Hepatocyte (in vitro differentiated cells): ENCODE data around the gene MAB21L4.

ENCODE experiments used
- EZH2 ChIP-seq: fragments of 200-600 bp; sonication (generic); IDR thresholded peaks from 2 replicates; pipeline ENCODE4 v1.6.1; 2016; ENCODE audit warnings: antibody characterized with exemption, mild to moderate bottlenecking, borderline replicate concordance
- EZH2phosphoT487 ChIP-seq: fragments of 200-600 bp; sonication (generic); IDR thresholded peaks from one replicate; pipeline ENCODE4 v1.6.1; 2018; ENCODE audit warnings: antibody characterized with exemption, mild to moderate bottlenecking, low read depth, moderate library complexity; ENCODE audit not compliant: unreplicated experiment, severe bottlenecking
- TF ChIP-seq, protein P1 (sequence below): fragments of 200-600 bp; sonication (generic); IDR thresholded peaks from 2 replicates; pipeline ENCODE4 v1.5.1; 2016; ENCODE audit warnings: antibody characterized with exemption, mild to moderate bottlenecking; ENCODE audit not compliant: poor library complexity

DNA sequence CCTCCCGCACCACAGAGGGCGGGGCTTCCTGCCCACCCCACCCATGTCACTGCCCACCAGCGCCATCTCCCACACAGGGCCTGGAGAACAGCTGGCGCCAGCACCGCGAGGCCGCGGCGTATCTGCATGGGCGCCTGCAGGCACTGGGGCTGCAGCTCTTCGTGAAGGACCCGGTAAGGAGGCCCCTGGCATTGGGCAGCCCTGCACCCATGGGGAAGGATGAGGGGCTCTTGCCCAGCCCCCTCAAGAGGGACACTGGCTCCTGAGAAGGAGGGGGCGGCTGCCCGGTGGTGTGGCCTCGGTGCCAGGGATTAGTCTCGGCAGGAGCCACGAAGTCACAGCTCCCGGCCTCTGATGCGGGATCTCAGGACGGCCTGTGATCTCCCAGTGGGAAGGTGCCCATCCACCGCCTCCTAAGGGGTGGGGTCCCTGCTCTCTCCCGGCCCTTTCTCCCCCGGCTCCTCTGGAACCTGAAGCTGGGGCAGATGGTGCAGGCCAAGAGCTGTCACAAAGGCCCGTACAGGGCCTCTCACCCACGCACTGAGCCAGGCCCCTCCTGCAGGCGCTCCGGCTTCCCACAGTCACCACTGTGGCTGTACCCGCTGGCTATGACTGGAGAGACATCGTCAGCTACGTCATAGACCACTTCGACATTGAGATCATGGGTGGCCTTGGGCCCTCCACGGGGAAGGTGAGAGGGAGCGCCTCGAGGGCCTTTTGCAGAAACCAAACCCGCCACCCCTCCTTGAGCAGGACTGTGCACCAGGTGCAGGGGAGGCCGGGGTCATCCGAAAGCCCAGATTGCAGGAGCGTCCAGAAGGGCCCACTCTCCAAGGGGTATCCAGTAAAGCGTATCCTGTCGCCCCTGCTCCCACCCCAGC lies 18.3 kb downstream of the MAB21L4 start:
- TF ChIP-seq, protein P1, sequence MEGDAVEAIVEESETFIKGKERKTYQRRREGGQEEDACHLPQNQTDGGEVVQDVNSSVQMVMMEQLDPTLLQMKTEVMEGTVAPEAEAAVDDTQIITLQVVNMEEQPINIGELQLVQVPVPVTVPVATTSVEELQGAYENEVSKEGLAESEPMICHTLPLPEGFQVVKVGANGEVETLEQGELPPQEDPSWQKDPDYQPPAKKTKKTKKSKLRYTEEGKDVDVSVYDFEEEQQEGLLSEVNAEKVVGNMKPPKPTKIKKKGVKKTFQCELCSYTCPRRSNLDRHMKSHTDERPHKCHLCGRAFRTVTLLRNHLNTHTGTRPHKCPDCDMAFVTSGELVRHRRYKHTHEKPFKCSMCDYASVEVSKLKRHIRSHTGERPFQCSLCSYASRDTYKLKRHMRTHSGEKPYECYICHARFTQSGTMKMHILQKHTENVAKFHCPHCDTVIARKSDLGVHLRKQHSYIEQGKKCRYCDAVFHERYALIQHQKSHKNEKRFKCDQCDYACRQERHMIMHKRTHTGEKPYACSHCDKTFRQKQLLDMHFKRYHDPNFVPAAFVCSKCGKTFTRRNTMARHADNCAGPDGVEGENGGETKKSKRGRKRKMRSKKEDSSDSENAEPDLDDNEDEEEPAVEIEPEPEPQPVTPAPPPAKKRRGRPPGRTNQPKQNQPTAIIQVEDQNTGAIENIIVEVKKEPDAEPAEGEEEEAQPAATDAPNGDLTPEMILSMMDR: no peak
- TF ChIP-seq EZH2: no peak
- TF ChIP-seq EZH2phosphoT487: no peak
